Muscle of leg (tissue), 16 donors: ENCODE measurements around the gene NFATC3. TPM values are rescaled to one million over a fixed set of nuclear protein-coding genes. Genes with fewer than 3 reads are reported as not detected.

Source experiments
- DNase-seq: peaks from one replicate; pipeline ENCODE4 v3.0.0; 2013
- H3K27ac ChIP-seq: one replicate; pipeline ENCODE4 v1.5.1; 2013; ENCODE audit warnings: mild to moderate bottlenecking, low read length, control low read depth
- H3K27me3 ChIP-seq: one replicate; pipeline ENCODE4 v1.6.1; 2013; ENCODE audit warnings: low read length; ENCODE audit not compliant: control insufficient read depth, insufficient read depth
- H3K36me3 ChIP-seq: one replicate; pipeline ENCODE4 v1.6.1; 2013; ENCODE audit warnings: low read length; ENCODE audit not compliant: control insufficient read depth, insufficient read depth
- H3K4me1 ChIP-seq: one replicate; pipeline ENCODE4 v1.6.1; 2013; ENCODE audit warnings: low read length; ENCODE audit not compliant: control insufficient read depth, insufficient read depth
- H3K4me3 ChIP-seq: one replicate; pipeline ENCODE4 v1.5.1; 2013; ENCODE audit warnings: low read length, control low read depth
- H3K9me3 ChIP-seq: replicated peaks from 2 replicates; pipeline ENCODE4 v1.6.1; 2013; ENCODE audit warnings: low read depth, low read length; ENCODE audit not compliant: control insufficient read depth
- WGBS: methylation state at CpG from one replicate; pipeline ENCODE4 v1.1.5; 2013; ENCODE audit warnings: missing lambda C conversion rate; ENCODE audit not compliant: insufficient coverage; 5-methylcytosine and 5-hydroxymethylcytosine counted together
- long read RNA-seq, 11 donors: transcript quantifications; one replicate each; lab custom pipeline, GENCODE V29; 2026
- polyA plus RNA-seq, 8 donors: library from polyadenylated mRNA; unstranded; fragments of 120-200 nt; gene quantifications; one replicate each; pipeline versions ENCODE4 v1.2.1 to v1.2.3, GENCODE V29; 2013; ENCODE audit warnings: inconsistent platforms in 1 of 8, low replicate concordance in 1 of 8; ENCODE audit not compliant: insufficient read length in 8 of 8, insufficient read depth in 1 of 8
- total RNA-seq: library from RNA; stranded (reverse); fragments of 120-200 nt; gene quantifications from one replicate; pipeline ENCODE4 v1.2.4, GENCODE V29; 2013

The NFATC3 gene
- total RNA-seq (39.0 TPM), polyA plus RNA-seq (10 to 100 TPM; 22.0 to 33.4 (median 25.9) TPM)
- long read RNA-seq, donor 1 = 0 reads
- long read RNA-seq, donor 2, full-length matches to known transcripts = 1 of 1 reads
- long read RNA-seq, donor 2, partial matches to known transcripts = 0 of 1 reads
- long read RNA-seq, donor 2, other reads (novel, unspliced or antisense) = 0 of 1 reads
- long read RNA-seq, donor 3, full-length matches to known transcripts = 6 of 14 reads
- long read RNA-seq, donor 3, partial matches to known transcripts = 8 of 14 reads
- long read RNA-seq, donor 3, other reads (novel, unspliced or antisense) = 0 of 14 reads
- long read RNA-seq, donor 4, full-length matches to known transcripts = 1 of 1 reads
- long read RNA-seq, donor 4, partial matches to known transcripts = 0 of 1 reads
- long read RNA-seq, donor 4, other reads (novel, unspliced or antisense) = 0 of 1 reads
- long read RNA-seq, donor 5, partial matches to known transcripts = 17 of 19 reads
- long read RNA-seq, donor 5, other reads (novel, unspliced or antisense) = 0 of 19 reads
- long read RNA-seq, donor 6, full-length matches to known transcripts = 7 of 13 reads
- long read RNA-seq, donor 6, partial matches to known transcripts = 6 of 13 reads
- long read RNA-seq, donor 6, other reads (novel, unspliced or antisense) = 0 of 13 reads
- long read RNA-seq, donor 7, full-length matches to known transcripts = 3 of 12 reads
- long read RNA-seq, donor 7, partial matches to known transcripts = 9 of 12 reads
- long read RNA-seq, donor 7, other reads (novel, unspliced or antisense) = 0 of 12 reads
- long read RNA-seq, donor 8, full-length matches to known transcripts = 3 of 3 reads
- long read RNA-seq, donor 8, partial matches to known transcripts = 0 of 3 reads
- long read RNA-seq, donor 8, other reads (novel, unspliced or antisense) = 0 of 3 reads
- long read RNA-seq, donor 9, partial matches to known transcripts = 0 of 1 reads
- long read RNA-seq, donor 9, other reads (novel, unspliced or antisense) = 0 of 1 reads
- long read RNA-seq, donor 10, full-length matches to known transcripts = 2 of 2 reads
- long read RNA-seq, donor 10, partial matches to known transcripts = 0 of 2 reads
- long read RNA-seq, donor 10, other reads (novel, unspliced or antisense) = 0 of 2 reads
- long read RNA-seq, donor 11, full-length matches to known transcripts = 1 of 1 reads
- long read RNA-seq, donor 11, partial matches to known transcripts = 0 of 1 reads
- long read RNA-seq, donor 11, other reads (novel, unspliced or antisense) = 0 of 1 reads

DNA sequence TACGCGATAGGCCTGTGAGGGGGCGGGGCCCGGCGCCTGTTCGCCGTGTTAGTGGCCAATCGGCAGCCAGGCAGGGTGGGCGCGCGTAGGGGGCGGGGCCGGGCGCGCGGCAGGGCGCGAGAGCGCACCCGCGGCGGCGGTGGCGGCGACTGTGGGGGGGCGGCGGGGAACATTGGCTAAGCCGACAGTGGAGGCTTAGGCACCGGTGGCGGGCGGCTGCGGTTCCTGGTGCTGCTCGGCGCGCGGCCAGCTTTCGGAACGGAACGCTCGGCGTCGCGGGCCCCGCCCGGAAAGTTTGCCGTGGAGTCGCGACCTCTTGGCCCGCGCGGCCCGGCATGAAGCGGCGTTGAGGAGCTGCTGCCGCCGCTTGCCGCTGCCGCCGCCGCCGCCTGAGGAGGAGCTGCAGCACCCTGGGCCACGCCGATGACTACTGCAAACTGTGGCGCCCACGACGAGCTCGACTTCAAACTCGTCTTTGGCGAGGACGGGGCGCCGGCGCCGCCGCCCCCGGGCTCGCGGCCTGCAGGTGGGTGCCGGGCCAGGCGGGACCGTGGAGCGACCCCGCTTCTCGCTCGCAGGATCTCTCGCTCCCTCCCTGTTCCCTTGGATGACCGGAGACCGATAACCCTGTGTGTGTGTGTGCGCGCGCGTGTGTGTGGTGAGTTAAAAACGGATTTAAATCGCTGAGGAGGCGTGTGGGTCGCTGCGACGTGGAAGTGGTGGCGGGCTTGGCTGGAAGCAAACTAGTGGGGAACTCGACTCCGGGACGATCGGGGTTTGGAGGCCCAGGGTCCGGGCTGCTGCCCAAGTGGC lies at the start of gene NFATC3:
Gene NFATC3, plus strand, starts transcription at position 112 of the 813 bp plus-strand sequence. Its CDS starts 312 bp downstream, at position 424.
- WGBS = under 1% methylated on average over 99 of the region's 104 CpGs
- no peaks in the 10 kb centered on the region for H3K9me3 ChIP-seq
- no peaks in the 10 kb centered on the region for H3K36me3 ChIP-seq
- H3K27ac ChIP-seq = peak within 1 kb of the TSS; percentile 100
- peak; percentile 99 for DNase-seq
- H3K27me3 ChIP-seq = no peaks in the 10 kb centered on the region
- peaks cover 41% of the 10 kb centered on the region for H3K4me1 ChIP-seq
- peak within 1 kb of the TSS; percentile 84 for H3K4me3 ChIP-seq

DNA sequence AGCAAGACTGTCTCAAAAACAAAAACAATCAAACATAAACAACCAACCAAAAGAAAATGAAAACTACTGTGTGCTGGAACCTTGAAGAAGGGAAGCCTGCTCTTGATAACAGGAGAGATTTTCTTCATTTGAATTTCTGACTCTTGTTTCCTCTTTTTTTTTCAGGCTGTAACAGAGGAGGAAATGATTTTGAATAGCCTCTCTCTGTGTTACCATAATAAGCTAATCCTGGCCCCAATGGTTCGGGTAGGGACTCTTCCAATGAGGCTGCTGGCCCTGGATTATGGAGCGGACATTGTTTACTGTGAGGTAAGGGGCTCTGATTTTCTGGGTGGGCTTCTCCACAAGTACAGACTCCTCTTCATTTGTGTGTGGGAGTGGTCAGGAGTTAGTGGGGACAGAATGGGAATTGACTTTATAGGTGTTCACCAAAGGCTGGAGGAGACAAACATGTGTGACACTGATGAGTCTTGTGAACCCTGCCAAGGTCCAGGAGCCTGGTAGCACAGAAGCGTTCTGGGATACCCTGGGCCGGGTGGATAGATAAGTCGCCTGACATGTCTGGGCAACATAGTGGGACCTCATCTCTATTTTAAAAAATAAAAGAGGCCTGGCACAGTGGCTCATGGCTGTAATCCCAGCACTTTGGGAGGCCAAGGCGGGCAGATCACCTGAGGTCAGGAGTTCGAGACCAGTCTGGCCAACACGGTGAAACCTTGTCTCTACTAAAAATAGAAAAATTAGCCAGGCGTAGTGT lies 47.2 kb upstream of the NFATC3 start:
- 81% methylated on average over 5 of the region's 9 CpGs for WGBS
- no peaks in the 10 kb centered on the region for H3K9me3 ChIP-seq
- no peak overlapping the region for H3K27ac ChIP-seq
- no peaks in the 10 kb centered on the region for H3K27me3 ChIP-seq
- H3K4me1 ChIP-seq = peaks cover 2% of the 10 kb centered on the region
- H3K36me3 ChIP-seq = peaks cover 18% of the 10 kb centered on the region
- DNase-seq = no peak
- no peak overlapping the region for H3K4me3 ChIP-seq

- H3K27me3 ChIP-seq = no peaks in the 10 kb centered on the region
- peaks cover 20% of the 10 kb centered on the region for H3K36me3 ChIP-seq
- H3K4me3 ChIP-seq = no peak overlapping the region
- WGBS = 0% methylated on average over 1 of the region's 14 CpGs
- H3K27ac ChIP-seq = no peak overlapping the region
- peaks cover 2% of the 10 kb centered on the region for H3K4me1 ChIP-seq
- DNase-seq = peak; percentile 55
- no peaks in the 10 kb centered on the region for H3K9me3 ChIP-seq
Measured at GRCh38 chr16:68040506-68041288, 44.5 kb upstream of the NFATC3 start.

- WGBS = no CpG with 5 or more reads among the region's 2 CpGs
- no peak for DNase-seq
- Histone ChIP-seq H3K27me3 (no peaks in the 10 kb centered on the region), H3K9me3 (no peaks in the 10 kb centered on the region), H3K27ac (no peak overlapping the region), H3K4me3 (no peak overlapping the region), H3K36me3 (peaks cover 20% of the 10 kb centered on the region), H3K4me1 (peaks cover 2% of the 10 kb centered on the region)
Measured at GRCh38 chr16:68041783-68042182, 43.4 kb upstream of the NFATC3 start.

- Histone ChIP-seq H3K9me3 (no peaks in the 10 kb centered on the region), H3K27me3 (no peaks in the 10 kb centered on the region), H3K4me1 (no peaks in the 10 kb centered on the region), H3K36me3 (peaks cover 29% of the 10 kb centered on the region), H3K4me3 (no peak overlapping the region), H3K27ac (no peak overlapping the region)
- no peak for DNase-seq
- 73% methylated on average over 5 of the region's 7 CpGs for WGBS
Measured at GRCh38 chr16:68046106-68046505, 39.1 kb upstream of the NFATC3 start.

DNA sequence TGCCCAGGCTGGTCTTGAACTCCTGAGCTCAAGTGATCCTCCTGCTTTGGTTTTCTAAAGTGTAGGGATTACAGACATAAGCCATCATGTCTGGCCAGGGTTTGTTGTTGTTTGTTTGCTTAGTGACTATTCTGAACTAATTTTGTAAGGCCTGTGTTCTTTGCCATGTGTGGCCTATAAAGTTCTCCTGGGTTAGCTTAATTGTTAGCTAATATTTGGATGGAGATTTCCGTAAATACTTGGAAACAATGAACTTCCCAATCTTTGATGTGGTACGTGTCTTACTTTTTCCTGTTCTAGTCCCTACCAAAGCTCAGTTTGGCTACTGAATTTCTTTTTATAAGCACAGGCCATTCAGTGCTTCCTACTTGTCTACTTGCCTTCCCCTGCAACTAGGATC lies 37.2 kb upstream of the NFATC3 start:
- no peak for DNase-seq
- no peaks in the 10 kb centered on the region for H3K9me3 ChIP-seq
- H3K36me3 ChIP-seq = peaks cover 31% of the 10 kb centered on the region
- no peaks in the 10 kb centered on the region for H3K27me3 ChIP-seq
- H3K27ac ChIP-seq = no peak overlapping the region
- H3K4me1 ChIP-seq = no peaks in the 10 kb centered on the region
- WGBS = no CpG with 5 or more reads among the region's 2 CpGs
- no peak overlapping the region for H3K4me3 ChIP-seq

DNA sequence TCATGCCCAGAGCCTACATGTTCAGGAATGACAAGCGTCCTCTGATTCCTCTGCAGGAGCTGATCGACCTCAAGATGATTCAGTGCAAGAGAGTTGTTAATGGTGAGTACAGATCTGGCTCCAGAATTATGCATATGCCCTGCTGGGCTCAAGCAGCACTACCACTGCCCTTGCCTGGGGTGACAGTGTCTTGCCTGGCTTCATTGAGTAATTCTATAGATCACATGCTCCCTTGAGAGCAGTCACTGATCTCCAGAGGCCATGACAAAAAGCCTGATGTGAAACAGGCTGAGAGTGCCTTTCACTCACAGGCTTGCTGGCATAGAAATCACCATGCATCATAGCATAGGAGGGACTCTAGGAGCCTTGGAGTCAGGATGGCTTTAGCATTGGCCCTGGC lies 35.7 kb upstream of the NFATC3 start:
- DNase-seq = no peak
- Histone ChIP-seq H3K36me3 (peaks cover 37% of the 10 kb centered on the region), H3K4me3 (no peak overlapping the region), H3K9me3 (no peaks in the 10 kb centered on the region), H3K27ac (no peak overlapping the region), H3K4me1 (no peaks in the 10 kb centered on the region), H3K27me3 (no peaks in the 10 kb centered on the region)
- WGBS = no CpG with 5 or more reads among the region's 2 CpGs

DNA sequence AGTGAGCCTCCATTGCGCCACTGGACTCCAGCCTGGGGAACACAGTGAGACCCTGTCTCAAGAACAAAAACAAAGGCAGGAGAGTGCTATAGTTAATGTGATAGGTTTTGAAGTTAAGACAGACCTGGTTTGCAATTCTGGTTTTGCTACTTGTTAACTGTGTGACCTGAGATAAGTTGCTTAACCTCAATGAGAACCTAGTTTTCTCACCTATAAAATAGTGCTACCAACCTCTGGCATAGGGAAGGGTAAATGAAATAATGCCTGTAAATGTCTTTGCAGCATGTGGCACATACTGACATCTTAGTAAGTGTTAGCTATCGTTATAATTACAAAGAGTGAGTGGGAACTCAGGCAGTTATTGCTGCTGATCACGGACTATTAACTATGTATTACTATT lies 29.8 kb upstream of the NFATC3 start:
- Histone ChIP-seq H3K27me3 (no peaks in the 10 kb centered on the region), H3K9me3 (no peaks in the 10 kb centered on the region), H3K4me1 (no peaks in the 10 kb centered on the region), H3K27ac (no peak overlapping the region), H3K36me3 (peaks cover 28% of the 10 kb centered on the region), H3K4me3 (no peak overlapping the region)
- 100% methylated on average over 1 of the region's 3 CpGs for WGBS
- DNase-seq = no peak
